K562 (cell line): ENCODE measurements around the gene TMEM87B. TPM values are rescaled to one million over a fixed set of nuclear protein-coding genes. Genes with fewer than 3 reads are reported as not detected.
A peak's percentile ranks its signal among the peaks of the same experiment; 100 is the strongest.

Experiments used
- ATAC-seq: fragments of 200-7000 bp; cut with Tn5 transposase; 3 replicates; pipeline ENCODE4 v1.9.1; 2020; ENCODE audit warnings: moderate library complexity
- BruUV-seq: library from RNA; stranded (reverse); fragments of 400-500 nt; replicated peaks from 2 replicates; lab custom pipeline; 2021; lab: Mats Ljungman, UMichigan
- CTCF ChIA-PET: fragments of 300-600 bp; formaldehyde crosslinking; extraction: SDS; loops from one replicate; lab custom pipeline; 2021; ENCODE audit warnings: low intra/inter-chr PET ratio; lab: Yijun Ruan, JAX
- POLR2A ChIA-PET: fragments of 300-600, 350-650 bp; sonication (Branson Sonifier 250); formaldehyde crosslinking; extraction: SDS; loops from one replicate; lab custom pipeline; 2021; ENCODE audit warnings: antibody characterized with exemption, inconsistent platforms; lab: Yijun Ruan, JAX
- DNase-seq, 4 experiments: peaks; one replicate each; pipeline versions ENCODE4 v3.0.0 to v3.0.0-alpha.2; 2011 to 2018; ENCODE audit warnings: low spot score in 3 of 4, mixed read lengths in 3 of 4; ENCODE audit errors: extremely low read depth in 1 of 4
- FAIRE-seq: peaks from 2 replicates; lab custom pipeline; 2011; peaks lifted over from hg19 to GRCh38; lab: Jason Lieb, UNC
- H2AFZ ChIP-seq: 2 replicates; pipeline ENCODE4 v1.6.0; 2011; ENCODE audit warnings: low read depth, low read length, control low read depth, inconsistent platforms
- H3K27ac ChIP-seq: fragments of 200-600 bp; 3 replicates; pipeline ENCODE4 v1.8.0; 2011; ENCODE audit warnings: low read depth, mild to moderate bottlenecking, control low read depth, inconsistent platforms, low read length, moderate library complexity, mixed read lengths; ENCODE audit errors: extremely low read depth
- H3K27me3 ChIP-seq, 2 experiments: fragments of 300-600 bp in 1 of 2; 2 replicates in 1 of 2; 3 replicates in 1 of 2; pipeline versions ENCODE4 v1.6.0 to v1.8.0; 2011; ENCODE audit warnings: inconsistent platforms in 2 of 2, low read length in 2 of 2, mild to moderate bottlenecking in 1 of 2, mixed read lengths in 1 of 2, moderate library complexity in 1 of 2; ENCODE audit not compliant: control insufficient read depth in 2 of 2, insufficient read depth in 2 of 2
- H3K36me3 ChIP-seq: fragments of 300-600 bp; 3 replicates; pipeline ENCODE4 v1.8.0; 2011; ENCODE audit warnings: mild to moderate bottlenecking, low read length, inconsistent platforms; ENCODE audit not compliant: control insufficient read depth, insufficient read depth
- H3K4me1 ChIP-seq, 2 experiments: fragments of 200-600 bp in 1 of 2; replicated peaks in 1 of 2; 2 replicates in 1 of 2; 3 replicates in 1 of 2; pipeline versions ENCODE4 v1.5.1 to v1.8.0; 2011; ENCODE audit warnings: inconsistent platforms in 2 of 2, low read length in 2 of 2, mild to moderate bottlenecking in 1 of 2, mixed read lengths in 1 of 2, moderate library complexity in 1 of 2; ENCODE audit not compliant: control insufficient read depth in 2 of 2, insufficient read depth in 2 of 2
- H3K4me2 ChIP-seq: 2 replicates; pipeline ENCODE4 v1.6.1; 2011; ENCODE audit warnings: low read length, control low read depth, inconsistent platforms, mixed read lengths; ENCODE audit not compliant: insufficient read depth
- H3K4me3 ChIP-seq: fragments of 200-600 bp; sonication (generic), shearing (Covaris generic); 2 replicates; pipeline ENCODE4 v1.5.1; 2016; ENCODE audit warnings: control low read depth, inconsistent platforms
- H3K79me2 ChIP-seq: fragments of 200-600 bp; 3 replicates; pipeline ENCODE4 v1.8.0; 2011; ENCODE audit warnings: low read length, inconsistent platforms; ENCODE audit not compliant: control insufficient read depth, insufficient read depth
- H3K9ac ChIP-seq, 2 experiments: 2 replicates each; pipeline versions ENCODE4 v1.6.0 to v1.6.1; 2011; ENCODE audit warnings: low read depth in 2 of 2, low read length in 2 of 2, control low read depth in 1 of 2, inconsistent platforms in 1 of 2, mild to moderate bottlenecking in 1 of 2, mixed read lengths in 1 of 2; ENCODE audit not compliant: insufficient read depth in 1 of 2
- H3K9me1 ChIP-seq: one replicate; pipeline ENCODE4 v1.6.0; 2011; ENCODE audit warnings: inconsistent platforms, mild to moderate bottlenecking, low read length, moderate library complexity; ENCODE audit not compliant: control insufficient read depth, insufficient read depth
- H3K9me3 ChIP-seq: replicated peaks from 2 replicates; pipeline ENCODE4 v1.5.1; 2011; ENCODE audit warnings: low read depth, low read length, inconsistent platforms; ENCODE audit not compliant: control insufficient read depth, insufficient read depth
- H4K20me1 ChIP-seq: replicated peaks from 2 replicates; pipeline ENCODE4 v1.6.1; 2011; ENCODE audit warnings: low read length, inconsistent platforms, mixed read lengths; ENCODE audit not compliant: control insufficient read depth, insufficient read depth
- ARID2 ChIP-seq: fragments of 450-650 bp; IDR thresholded peaks from 2 replicates; pipeline ENCODE4 v1.6.1; 2017; ENCODE audit warnings: antibody characterized with exemption, mild to moderate bottlenecking
- C11orf30 ChIP-seq: fragments of 450-650 bp; IDR thresholded peaks from 2 replicates; pipeline ENCODE4 v1.6.1; 2016; ENCODE audit warnings: low read depth, mild to moderate bottlenecking
- CBX2 ChIP-seq: fragments of 200-600 bp; sonication (generic); IDR thresholded peaks from one replicate; pipeline ENCODE4 v1.6.1; 2012; ENCODE audit warnings: mild to moderate bottlenecking, low read length, inconsistent platforms; ENCODE audit not compliant: insufficient read depth, poor library complexity, severe bottlenecking
- E2F3 ChIP-seq: fragments of 250-450 bp; sonication (Bioruptor Pico); IDR thresholded peaks from 2 replicates; pipeline ENCODE4 v1.4.0; 2020; ENCODE audit warnings: mild to moderate bottlenecking
- FOXA3 ChIP-seq, 2 experiments: fragments of 450-650 bp in 1 of 2; sonication (generic) in 1 of 2; formaldehyde crosslinking; IDR thresholded peaks in 1 of 2; conservative IDR thresholded peaks in 1 of 2; 2 replicates each; pipeline versions ENCODE4 v1.4.0 to v1.8.0; 2020 to 2022; ENCODE audit warnings: mild to moderate bottlenecking in 2 of 2, missing genetic modification reagents in 1 of 2
- HDAC3 ChIP-seq: fragments of 450-650 bp; IDR thresholded peaks from 2 replicates; pipeline ENCODE4 v1.6.1; 2018; ENCODE audit warnings: borderline replicate concordance, mild to moderate bottlenecking, moderate library complexity; ENCODE audit not compliant: partially characterized antibody
- KDM2B ChIP-seq: fragments of 250-450 bp; sonication (Bioruptor Pico); IDR thresholded peaks from 2 replicates; pipeline ENCODE4 v1.8.0; 2021; ENCODE audit warnings: mild to moderate bottlenecking, moderate library complexity
- KHSRP ChIP-seq: fragments of 450-650 bp; IDR thresholded peaks from 2 replicates; pipeline ENCODE4 v1.6.1; 2017
- KLF6 ChIP-seq: fragments of 250-450 bp; sonication (Bioruptor Pico); IDR thresholded peaks from 2 replicates; pipeline ENCODE4 v1.4.0; 2020; ENCODE audit warnings: mild to moderate bottlenecking, moderate library complexity, borderline replicate concordance
- NELFE ChIP-seq: IDR thresholded peaks from 2 replicates; pipeline ENCODE4 v1.6.1; 2011; ENCODE audit warnings: mild to moderate bottlenecking; ENCODE audit not compliant: insufficient read depth, insufficient read length
- SAFB2 ChIP-seq: fragments of 200-400 bp; formaldehyde crosslinking; IDR thresholded peaks from 2 replicates; pipeline ENCODE4 v1.6.1; 2018; ENCODE audit warnings: borderline replicate concordance, low read length, low read depth, moderate library complexity; ENCODE audit not compliant: severe bottlenecking
- SP1 ChIP-seq: sonication (generic); formaldehyde crosslinking; IDR thresholded peaks from 2 replicates; pipeline ENCODE4 v1.8.1; 2022; ENCODE audit warnings: mild to moderate bottlenecking, missing genetic modification reagents
- ZNF316 ChIP-seq: fragments of 450-650 bp; IDR thresholded peaks from 2 replicates; pipeline ENCODE4 v1.6.1; 2016
- ZNF586 ChIP-seq: fragments of 450-650 bp; formaldehyde crosslinking; conservative IDR thresholded peaks from 2 replicates; pipeline ENCODE4 v1.4.0; 2020; ENCODE audit warnings: mild to moderate bottlenecking, moderate library complexity
- ZNF589 ChIP-seq: fragments of 200-800 bp; sonication (Bioruptor generic); IDR thresholded peaks from 2 replicates; pipeline ENCODE4 v1.6.1; 2016; ENCODE audit warnings: low read depth, missing genetic modification characterization, missing compliant biosample characterization
- WGBS: fragments of 100-300 bp; shearing (Covaris generic); methylation state at CpG from one replicate; pipeline ENCODE4 v1.1.6; 2016; ENCODE audit warnings: low coverage, mixed read lengths; ENCODE audit not compliant: insufficient coverage; ENCODE audit errors: missing lambda C conversion rate; 5-methylcytosine and 5-hydroxymethylcytosine counted together
- in situ Hi-C: fragments of 300-500 bp; cut with MboI; formaldehyde crosslinking; loops from 4 replicates; pipeline ENCODE4 v1.15.0; 2018; ENCODE audit warnings: inconsistent platforms, mixed read lengths
- intact Hi-C: fragments of 100-400 bp; cut with micrococcal nuclease; formaldehyde crosslinking; loops from 2 replicates; pipeline ENCODE4 v1.14.2; 2022
- polyA plus RNA-seq, 8 experiments: library from polyadenylated mRNA; depleted of rRNA in 4 of 8; stranded (reverse) in 5 of 8; unstranded in 3 of 8; fragments of >200 nt; fragmentation: Nextera tagmentation in 2 of 8; fragmentation: Illumina TruSeq in 1 of 8; extraction: Ambion mirVana in 2 of 8; extraction: Trizol in 1 of 8; gene quantifications; 2 replicates each; pipeline versions ENCODE4 v1.2.1 to v1.2.3, GENCODE V29; 2011 to 2014; ENCODE audit warnings: inconsistent platforms in 1 of 8, missing spikeins in 1 of 8
- total RNA-seq, 7 experiments: library from RNA; depleted of rRNA in 6 of 7; stranded (reverse); fragments of >200 nt in 6 of 7; fragmentation: Illumina TruSeq in 2 of 7; extraction: Trizol in 2 of 7; gene quantifications; 2 replicates each; pipeline versions ENCODE4 v1.2.1 to v1.2.3, GENCODE V29; 2011 to 2021; ENCODE audit warnings: low replicate concordance in 1 of 7
- TF ChIP-seq, protein P1 (sequence below): fragments of 250-450 bp; sonication (Bioruptor Pico); IDR thresholded peaks from 2 replicates; pipeline ENCODE4 v1.5.0; 2022; ENCODE audit warnings: mild to moderate bottlenecking
- TF ChIP-seq, protein P2 (sequence below): sonication (generic); formaldehyde crosslinking; IDR thresholded peaks from 2 replicates; pipeline ENCODE4 v1.8.0; 2022; ENCODE audit warnings: missing genetic modification reagents, mild to moderate bottlenecking, moderate library complexity, borderline replicate concordance

Gene TMEM87B
- total and polyA plus RNA-seq, 9 of the 15 experiments (the other 6 are each of a cell fraction or from before 2014, with no cell fraction given) = 3.7 to 17.1 (median 11.0) TPM

GRCh38 chr2:112024231-112024630 lies 30.8 kb upstream of the TMEM87B start:
- Histone ChIP-seq H3K79me2 (no peaks in the 10 kb centered on the region), H3K4me2 (no peak overlapping the region), H3K9ac (peak overlapping the region in 1 of 2 experiments; percentile 67; a peak in 2 of 4 replicates), H3K9me1 (no peaks in the 10 kb centered on the region), H3K9me3 (no peaks in the 10 kb centered on the region), H2AFZ (no peak overlapping the region; the same call in 1 of the 2 replicates), H3K4me3 (no peak overlapping the region), H3K27ac (no peak overlapping the region), H3K4me1 (peaks cover 13 to 30% of the 10 kb centered on the region in 2 experiments; a peak in 4 of 5 replicates), H3K36me3 (no peaks in the 10 kb centered on the region), H4K20me1 (no peaks in the 10 kb centered on the region), H3K27me3 (no peaks in the 10 kb centered on the region)
- ChIA-PET CTCF (no interaction called here), POLR2A (interaction anchor here (0.7 kb wide), 1 partner anchor 655 kb away, joined by 4 read pairs; no protein-coding TSS in a partner anchor)
- DNase-seq (no peak), ATAC-seq (no peak), FAIRE-seq (no peak)
- 39% methylated on average over 7 of the region's 9 CpGs for WGBS
- intact Hi-C loops = no loop called here
- in situ Hi-C loops = no loop called here
- BruUV-seq = no TSS peak
- TF ChIP-seq C11orf30 = peak; percentile 30; the same call in 1 of the 2 replicates
- TF ChIP-seq HDAC3 = no peak
- TF ChIP-seq ARID2 = no peak
- TF ChIP-seq, protein P1, sequence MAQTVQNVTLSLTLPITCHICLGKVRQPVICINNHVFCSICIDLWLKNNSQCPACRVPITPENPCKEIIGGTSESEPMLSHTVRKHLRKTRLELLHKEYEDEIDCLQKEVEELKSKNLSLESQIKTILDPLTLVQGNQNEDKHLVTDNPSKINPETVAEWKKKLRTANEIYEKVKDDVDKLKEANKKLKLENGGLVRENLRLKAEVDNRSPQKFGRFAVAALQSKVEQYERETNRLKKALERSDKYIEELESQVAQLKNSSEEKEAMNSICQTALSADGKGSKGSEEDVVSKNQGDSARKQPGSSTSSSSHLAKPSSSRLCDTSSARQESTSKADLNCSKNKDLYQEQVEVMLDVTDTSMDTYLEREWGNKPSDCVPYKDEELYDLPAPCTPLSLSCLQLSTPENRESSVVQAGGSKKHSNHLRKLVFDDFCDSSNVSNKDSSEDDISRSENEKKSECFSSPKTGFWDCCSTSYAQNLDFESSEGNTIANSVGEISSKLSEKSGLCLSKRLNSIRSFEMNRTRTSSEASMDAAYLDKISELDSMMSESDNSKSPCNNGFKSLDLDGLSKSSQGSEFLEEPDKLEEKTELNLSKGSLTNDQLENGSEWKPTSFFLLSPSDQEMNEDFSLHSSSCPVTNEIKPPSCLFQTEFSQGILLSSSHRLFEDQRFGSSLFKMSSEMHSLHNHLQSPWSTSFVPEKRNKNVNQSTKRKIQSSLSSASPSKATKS = no peak
- TF ChIP-seq CBX2 = no peak
- no peak for TF ChIP-seq SAFB2
- no peak for TF ChIP-seq KDM2B (CRISPR knock-in tag)
- no peak for TF ChIP-seq ZNF589 (CRISPR knock-in tag)
- TF ChIP-seq KLF6 = no peak
- no peak for TF ChIP-seq ZNF586 (CRISPR knock-in tag)
- TF ChIP-seq SP1 = no peak
- TF ChIP-seq ZNF316 = peak; percentile 29; the same call in 1 of the 2 replicates
- TF ChIP-seq, protein P2, sequence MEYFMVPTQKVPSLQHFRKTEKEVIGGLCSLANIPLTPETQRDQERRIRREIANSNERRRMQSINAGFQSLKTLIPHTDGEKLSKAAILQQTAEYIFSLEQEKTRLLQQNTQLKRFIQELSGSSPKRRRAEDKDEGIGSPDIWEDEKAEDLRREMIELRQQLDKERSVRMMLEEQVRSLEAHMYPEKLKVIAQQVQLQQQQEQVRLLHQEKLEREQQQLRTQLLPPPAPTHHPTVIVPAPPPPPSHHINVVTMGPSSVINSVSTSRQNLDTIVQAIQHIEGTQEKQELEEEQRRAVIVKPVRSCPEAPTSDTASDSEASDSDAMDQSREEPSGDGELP (CRISPR knock-in tag) = no peak
- no peak for TF ChIP-seq KHSRP
- no peak for TF ChIP-seq E2F3 (CRISPR knock-in tag)
- TF ChIP-seq FOXA3 (CRISPR knock-in tag; conservative IDR thresholded peaks at IDR 0.05 in 1 of 2, IDR thresholded peaks at IDR 0.05 in 1 of 2) = no peak
- TF ChIP-seq NELFE = no peak
